Activated CD8-positive, alpha-beta T cell treated with anti-CD3 and anti-CD28 coated beads for 36 hours (primary cell): Measurements from ENCODE around the gene PAF1. TPM values are rescaled to one million over a fixed set of nuclear protein-coding genes. Genes with fewer than 3 reads are reported as not detected.
A peak's percentile ranks its signal among the peaks of the same experiment; 100 is the strongest.

ENCODE experiments used
- ATAC-seq: fragments of 200-7000 bp; cut with Tn5 transposase; one replicate; pipeline ENCODE4 v1.10.0; 2021; ENCODE audit warnings: mild to moderate bottlenecking, moderate library complexity
- CTCF ChIA-PET: fragments of 350-600 bp; sonication (Branson Sonifier 250); formaldehyde crosslinking; loops from one replicate; lab custom pipeline; 2021; ENCODE audit warnings: antibody characterized with exemption; lab: Charles Lee
- POLR2A ChIA-PET: fragments of 350-600 bp; sonication (Branson Sonifier 250); formaldehyde crosslinking; loops from one replicate; lab custom pipeline; 2021; ENCODE audit warnings: antibody characterized with exemption; lab: Charles Lee
- DNase-seq: peaks from one replicate; pipeline ENCODE4 v3.0.0-alpha.2; 2020
- H3K27ac Mint-ChIP-seq: one replicate; pipeline ENCODE4 v1.8.0; 2021; ENCODE audit warnings: mild to moderate bottlenecking, mixed read lengths
- H3K27me3 Mint-ChIP-seq: one replicate; pipeline ENCODE4 v1.8.0; 2021; ENCODE audit warnings: mixed read lengths
- H3K36me3 Mint-ChIP-seq: one replicate; pipeline ENCODE4 v1.8.0; 2021; ENCODE audit warnings: low read depth, mixed read lengths
- H3K4me1 Mint-ChIP-seq: one replicate; pipeline ENCODE4 v1.8.0; 2021; ENCODE audit warnings: low read depth, mixed read lengths
- H3K4me3 Mint-ChIP-seq: one replicate; pipeline ENCODE4 v1.8.0; 2021; ENCODE audit warnings: mild to moderate bottlenecking, moderate library complexity, mixed read lengths
- H3K9me3 Mint-ChIP-seq: one replicate; pipeline ENCODE4 v1.8.0; 2021; ENCODE audit warnings: mixed read lengths
- CTCF ChIP-seq: fragments of 200-600 bp; IDR thresholded peaks from one replicate; pipeline ENCODE4 v1.8.0; 2022; ENCODE audit warnings: antibody characterized with exemption, mild to moderate bottlenecking
- intact Hi-C: fragments of 100-400 bp; cut with micrococcal nuclease; formaldehyde crosslinking; loops from one replicate; pipeline ENCODE4 v1.10.0; 2022
- total RNA-seq, 2 experiments: library from RNA; stranded (reverse); gene quantifications; one replicate each; pipeline ENCODE4 v1.2.3, GENCODE V29; 2021

The PAF1 gene
- total RNA-seq, 2 experiments from 2014 or later = 35.5 to 36.5 TPM

- no peak for TF ChIP-seq CTCF
- H3K4me1 Mint-ChIP-seq = peaks cover 48% of the 10 kb centered on the region
- ATAC-seq = no peak
- H3K9me3 Mint-ChIP-seq = no peaks in the 10 kb centered on the region
- H3K4me3 Mint-ChIP-seq = peak overlapping the region; percentile 100
- DNase-seq = no peak
- H3K27me3 Mint-ChIP-seq = no peaks in the 10 kb centered on the region
- H3K36me3 Mint-ChIP-seq = peaks cover 37% of the 10 kb centered on the region
- CTCF ChIA-PET = interaction anchor here (0.9 to 1.6 kb wide), 8 partner anchors 9 to 238 kb away, joined by 3 to 7 read pairs (median 5); partner anchors contain the start of genes MED29, PAF1 and PLEKHG2
- H3K27ac Mint-ChIP-seq = peak overlapping the region; percentile 99
- POLR2A ChIA-PET = interaction anchor here (0.7 to 5.9 kb wide), 32 partner anchors 7 to 411 kb away, joined by 3 to 137 read pairs (median 6); partner anchors contain the start of genes DLL3, MED29, PAF1 and PLEKHG2
- intact Hi-C loops = no loop called here
These were observed 43.5 kb upstream of the PAF1 start for GRCh38 chr19:39434123-39435076.

- Mint-ChIP-seq H3K27ac (peak overlapping the region; percentile 99), H3K4me1 (peaks cover 48% of the 10 kb centered on the region), H3K4me3 (peak overlapping the region; percentile 100), H3K9me3 (no peaks in the 10 kb centered on the region), H3K27me3 (no peaks in the 10 kb centered on the region), H3K36me3 (peaks cover 37% of the 10 kb centered on the region)
- no peak for TF ChIP-seq CTCF
- no peak for DNase-seq
- ChIA-PET POLR2A (interaction anchor here (0.7 to 5.9 kb wide), 17 partner anchors 8 to 105 kb away, joined by 3 to 137 read pairs (median 4); partner anchors contain the start of genes EID2B, GMFG, MED29 and PAF1), CTCF (interaction anchor here (0.9 to 1.3 kb wide), 4 partner anchors 10 to 222 kb away, joined by 3 to 5 read pairs (median 3); partner anchors contain the start of genes EID2B, MED29 and PAF1)
- no peak for ATAC-seq
- intact Hi-C loops = no loop called here
These were observed 42.7 kb upstream of the PAF1 start for GRCh38 chr19:39433480-39434079.

- no peak for DNase-seq
These were observed 41.7 kb upstream of the PAF1 start for GRCh38 chr19:39432677-39433025.

More at GRCh38 chr19:39432677-39433025, 41.7 kb upstream of the PAF1 start:
- Mint-ChIP-seq H3K36me3 (peaks cover 37% of the 10 kb centered on the region), H3K27ac (peak overlapping the region; percentile 71), H3K27me3 (no peaks in the 10 kb centered on the region), H3K4me3 (peak overlapping the region; percentile 100), H3K9me3 (no peaks in the 10 kb centered on the region), H3K4me1 (peaks cover 48% of the 10 kb centered on the region)
- ATAC-seq = no peak
- intact Hi-C loops = no loop called here
- ChIA-PET POLR2A (interaction anchor here (0.6 to 5.9 kb wide), 15 partner anchors 8 to 109 kb away, joined by 3 to 137 read pairs (median 5); partner anchors contain the start of genes EID2B, GMFG, MED29 and PAF1), CTCF (interaction anchor here (1.3 kb wide), 1 partner anchor 100 kb away, joined by 5 read pairs; the partner anchor contains the start of gene EID2B)
- TF ChIP-seq CTCF = no peak
